IPS-11a (cell line): ENCODE results near the gene LGR6.
"Not testable (repeated sequence)": the region's sequence is repeated elsewhere in the genome, so short reads cannot be mapped to it uniquely, and the experiment has no call there.

ENCODE experiments used
- H3K4me3 ChIP-seq: one replicate; pipeline ENCODE4 v1.5.1; 2013; ENCODE audit warnings: low read depth, low read length, control low read depth

LGR6 gene

DNA sequence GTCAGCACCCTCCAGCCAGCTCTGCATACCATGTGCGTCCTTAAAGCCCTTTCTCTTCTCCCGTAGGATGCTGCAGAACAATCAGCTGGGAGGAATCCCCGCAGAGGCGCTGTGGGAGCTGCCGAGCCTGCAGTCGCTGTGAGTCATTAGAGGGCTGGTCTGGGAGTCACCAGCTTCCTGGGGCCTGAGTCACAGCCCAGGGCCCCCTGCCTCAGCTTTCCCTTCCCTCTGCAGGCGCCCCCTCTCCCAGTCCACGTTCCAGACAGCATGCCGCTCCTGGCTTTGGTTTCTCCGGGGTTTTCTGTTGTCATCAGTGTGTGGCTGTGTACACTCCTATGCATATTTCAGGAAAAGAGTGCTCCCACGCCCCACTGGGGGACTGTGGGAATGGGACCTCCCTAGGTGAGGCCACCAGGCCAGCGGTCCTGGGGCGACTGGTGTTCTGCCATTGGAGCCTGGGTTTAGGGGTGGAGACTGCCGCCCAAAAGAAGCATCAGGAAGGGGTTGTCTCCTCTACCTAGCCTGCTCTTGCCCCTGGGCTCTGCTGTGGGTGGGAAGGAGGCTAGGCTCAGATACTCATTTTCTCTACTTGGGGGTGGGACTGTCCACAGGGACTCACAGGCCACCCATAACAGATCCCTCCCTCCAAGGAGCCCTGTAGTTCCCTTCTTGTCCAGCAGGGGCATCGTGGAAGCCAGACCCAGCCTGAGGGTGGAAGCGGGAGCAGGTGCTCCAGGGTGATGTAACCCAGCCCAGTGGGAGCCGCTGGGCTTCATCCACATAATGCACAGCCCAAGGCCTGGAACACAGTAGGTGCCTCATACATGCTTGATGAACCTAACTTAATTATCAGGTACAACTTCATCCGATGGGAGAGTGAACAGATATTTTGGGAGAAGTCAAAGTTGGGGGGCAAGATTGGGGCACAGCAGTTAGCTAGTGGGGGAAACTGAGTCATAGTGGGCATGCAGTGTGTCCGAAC lies 42.5 kb downstream of the LGR6 start:
- H3K4me3 ChIP-seq = no peak overlapping the region

DNA sequence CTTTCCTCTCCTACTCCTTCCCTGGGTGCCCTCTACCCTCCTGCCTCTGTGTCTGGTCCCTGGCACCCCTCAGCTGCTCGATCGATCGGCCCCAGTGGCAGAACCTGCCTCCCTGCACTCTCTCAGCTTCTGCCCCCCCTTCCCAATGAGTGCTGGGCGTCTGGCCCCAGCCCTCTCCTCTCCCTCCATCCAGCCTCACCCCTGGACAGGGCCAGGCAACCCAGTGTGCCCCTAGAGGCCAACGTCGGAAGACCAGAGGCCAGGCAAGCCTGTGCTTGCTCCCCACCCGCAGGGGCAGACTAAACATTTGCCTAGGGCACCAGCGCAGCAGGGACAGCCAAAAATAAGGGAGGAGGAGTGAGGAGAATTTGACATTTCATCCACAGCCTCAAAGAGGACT lies 43.5 kb downstream of the LGR6 start:
- H3K4me3 ChIP-seq = no peak overlapping the region

DNA sequence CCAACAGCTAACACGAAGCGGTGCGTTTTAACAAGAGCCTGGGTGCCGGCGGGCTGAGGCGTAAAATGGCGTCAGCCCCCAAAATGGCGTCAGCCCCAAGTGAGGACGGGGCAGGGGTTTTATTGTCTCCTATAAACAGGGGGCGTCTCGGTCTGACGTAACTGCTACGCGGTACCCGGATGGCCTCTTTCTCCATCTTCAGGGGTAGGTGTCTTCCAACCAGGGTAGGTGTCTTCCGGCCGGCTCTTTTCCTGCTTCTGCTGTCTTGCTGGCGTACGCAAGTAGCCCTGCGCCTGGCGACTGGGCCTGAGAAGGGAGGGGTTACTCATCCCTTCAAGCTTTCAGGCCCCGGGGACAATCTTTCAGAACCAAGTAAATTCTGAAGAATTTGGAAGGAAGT lies 45.3 kb downstream of the LGR6 start:
- no peak overlapping the region for H3K4me3 ChIP-seq

GRCh38 chr1:202240226-202240625 lies 46.6 kb downstream of the LGR6 start:
- not testable (repeated sequence) for H3K4me3 ChIP-seq

DNA sequence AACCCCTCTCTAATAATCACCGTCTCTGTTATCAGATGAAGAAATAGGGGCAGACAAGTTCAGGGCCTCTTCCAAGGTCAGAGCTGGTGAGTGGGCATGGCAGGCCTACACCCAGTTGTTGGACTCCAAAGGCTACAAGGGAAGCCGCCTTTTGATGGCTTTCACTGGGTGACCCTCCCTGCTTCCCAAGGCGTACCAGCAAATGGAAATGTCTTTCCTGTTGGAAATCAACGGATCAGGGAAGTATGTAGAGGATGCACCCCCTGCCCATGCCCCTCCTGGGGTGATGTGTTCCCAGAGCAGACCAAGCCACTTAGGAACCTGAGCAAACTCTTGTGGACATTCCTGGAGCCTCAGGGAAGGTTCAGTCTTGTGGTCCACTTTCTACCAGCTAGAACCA lies 47.4 kb downstream of the LGR6 start:
- no peak overlapping the region for H3K4me3 ChIP-seq

- H3K4me3 ChIP-seq = no peak overlapping the region
Observed at GRCh38 chr1:202241376-202242079, 47.9 kb downstream of the LGR6 start.

DNA sequence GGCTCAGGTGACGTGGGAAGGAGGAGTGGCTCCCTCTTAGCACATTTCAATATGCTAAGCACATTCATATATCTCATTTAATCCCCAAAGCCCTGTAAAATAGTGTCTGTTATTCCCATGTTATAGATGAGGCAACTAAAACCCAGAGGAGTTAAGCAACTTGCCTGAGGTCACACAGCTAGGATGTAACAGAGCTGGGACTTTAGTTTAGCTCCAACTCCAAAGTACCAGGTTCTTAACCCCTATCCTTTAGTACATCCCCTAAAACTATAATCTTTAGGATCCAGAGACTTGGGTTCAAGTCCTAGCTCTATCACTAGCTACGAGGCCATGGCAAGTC lies 48.5 kb downstream of the LGR6 start:
- no peak overlapping the region for H3K4me3 ChIP-seq

DNA sequence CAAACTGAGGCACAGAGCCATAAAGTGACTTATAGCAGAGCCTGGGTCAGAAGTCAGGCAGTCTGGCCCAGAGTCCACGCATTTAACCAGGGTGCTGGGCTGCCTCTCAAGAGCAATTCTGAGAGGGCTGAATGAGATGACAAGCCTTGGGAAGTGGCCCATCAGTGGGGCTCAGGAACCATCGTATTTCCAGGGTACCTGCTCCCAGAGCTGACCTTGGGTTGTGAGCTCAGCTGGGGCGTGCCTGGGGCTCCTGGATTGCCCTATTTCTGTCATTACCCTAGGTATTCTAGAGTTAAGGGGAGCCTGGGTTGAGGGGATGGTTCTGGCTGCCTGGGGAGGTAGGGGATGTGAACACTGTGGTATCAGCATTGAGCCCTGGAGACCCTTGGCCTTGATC lies 49.4 kb downstream of the LGR6 start:
- no peak overlapping the region for H3K4me3 ChIP-seq

DNA sequence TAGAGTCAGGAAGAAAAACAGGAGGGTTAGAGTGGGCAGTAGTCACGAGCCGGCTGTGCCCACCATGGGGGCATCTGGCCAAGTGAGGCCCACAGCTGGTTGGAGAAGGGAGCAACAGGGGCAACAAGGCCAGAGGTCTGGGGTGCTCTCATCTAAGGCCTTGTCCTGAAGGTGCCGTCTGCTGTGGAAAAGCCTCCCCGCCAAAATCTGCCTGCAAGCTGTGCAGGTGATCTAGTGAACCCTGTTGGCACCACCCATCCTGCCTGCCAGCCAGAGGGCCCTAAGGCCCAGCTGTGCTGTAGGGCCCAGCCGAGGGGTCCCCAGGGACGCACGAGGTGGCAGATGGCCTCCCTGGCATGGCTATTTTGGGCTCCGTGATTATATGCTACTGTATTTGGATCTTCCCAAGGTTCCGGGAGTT lies 51.3 kb downstream of the LGR6 start:
- no peak overlapping the region for H3K4me3 ChIP-seq

DNA sequence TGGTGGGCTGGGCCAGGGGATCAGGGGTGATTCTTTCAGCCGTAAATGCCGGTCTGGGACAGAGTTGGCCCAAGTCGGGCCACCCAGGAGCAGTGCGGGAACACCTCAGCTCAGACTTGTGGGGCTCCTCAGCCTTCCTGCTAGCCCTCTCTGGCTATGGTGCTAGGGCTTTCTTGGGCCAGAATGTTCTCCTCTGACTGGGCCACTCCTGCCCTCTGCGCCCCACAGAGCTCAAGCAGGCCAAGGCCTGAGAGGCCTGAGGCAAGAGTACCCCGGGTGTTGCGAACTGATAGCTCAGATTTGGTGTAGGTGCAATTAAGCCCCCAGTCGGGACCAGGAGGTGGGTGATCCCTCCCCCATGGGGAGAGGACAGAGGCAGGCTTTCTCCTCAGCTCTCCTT lies 51.8 kb downstream of the LGR6 start:
- no peak overlapping the region for H3K4me3 ChIP-seq

- H3K4me3 ChIP-seq = no peak overlapping the region
Observed at GRCh38 chr1:202247104-202247503, 53.5 kb downstream of the LGR6 start.

GRCh38 chr1:202247837-202248795 lies 54.5 kb downstream of the LGR6 start:
- no peak overlapping the region for H3K4me3 ChIP-seq

DNA sequence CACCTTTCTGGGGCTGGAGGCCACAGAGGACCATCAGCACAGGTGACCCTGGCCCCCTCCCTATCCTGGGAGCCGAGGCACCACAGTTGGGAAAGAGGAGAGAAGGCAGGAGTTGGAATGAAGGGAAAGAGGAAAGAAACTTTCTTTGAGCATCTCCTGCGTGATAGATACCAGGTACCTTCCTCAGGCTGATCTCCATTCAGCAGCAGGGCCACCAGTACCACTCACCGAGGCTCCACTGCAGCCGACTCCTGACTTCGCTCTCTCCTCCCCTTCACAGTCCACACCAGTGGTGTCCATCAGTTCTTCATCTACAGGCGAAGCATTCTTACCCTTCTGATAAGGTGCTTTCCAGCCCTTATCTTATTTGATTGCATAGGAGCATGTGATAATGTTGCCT lies 55.3 kb downstream of the LGR6 start:
- H3K4me3 ChIP-seq = no peak overlapping the region

GRCh38 chr1:202249436-202249835 lies 55.8 kb downstream of the LGR6 start:
- H3K4me3 ChIP-seq = no peak overlapping the region

GRCh38 chr1:202249846-202250245 lies 56.2 kb downstream of the LGR6 start:
- no peak overlapping the region for H3K4me3 ChIP-seq

DNA sequence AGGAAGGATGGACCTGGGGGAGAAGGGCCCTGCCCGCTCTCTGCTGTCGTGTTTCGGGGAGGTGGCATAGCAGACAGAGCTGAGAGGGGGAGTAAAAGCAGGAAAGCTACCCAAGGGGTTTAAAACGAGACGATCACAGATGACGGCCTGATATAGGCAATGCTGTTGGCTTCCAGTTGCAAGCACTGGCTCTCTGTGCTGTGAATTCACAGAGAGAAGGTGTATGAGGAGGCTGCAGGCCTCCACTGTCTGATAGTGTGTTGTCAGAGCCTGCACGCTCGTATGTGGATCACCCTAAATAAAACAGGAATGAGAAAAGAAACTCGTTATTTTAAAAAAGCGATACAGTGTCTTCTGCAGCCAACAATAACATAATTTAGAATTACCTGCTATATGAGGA lies 57.4 kb downstream of the LGR6 start:
- no peak overlapping the region for H3K4me3 ChIP-seq

DNA sequence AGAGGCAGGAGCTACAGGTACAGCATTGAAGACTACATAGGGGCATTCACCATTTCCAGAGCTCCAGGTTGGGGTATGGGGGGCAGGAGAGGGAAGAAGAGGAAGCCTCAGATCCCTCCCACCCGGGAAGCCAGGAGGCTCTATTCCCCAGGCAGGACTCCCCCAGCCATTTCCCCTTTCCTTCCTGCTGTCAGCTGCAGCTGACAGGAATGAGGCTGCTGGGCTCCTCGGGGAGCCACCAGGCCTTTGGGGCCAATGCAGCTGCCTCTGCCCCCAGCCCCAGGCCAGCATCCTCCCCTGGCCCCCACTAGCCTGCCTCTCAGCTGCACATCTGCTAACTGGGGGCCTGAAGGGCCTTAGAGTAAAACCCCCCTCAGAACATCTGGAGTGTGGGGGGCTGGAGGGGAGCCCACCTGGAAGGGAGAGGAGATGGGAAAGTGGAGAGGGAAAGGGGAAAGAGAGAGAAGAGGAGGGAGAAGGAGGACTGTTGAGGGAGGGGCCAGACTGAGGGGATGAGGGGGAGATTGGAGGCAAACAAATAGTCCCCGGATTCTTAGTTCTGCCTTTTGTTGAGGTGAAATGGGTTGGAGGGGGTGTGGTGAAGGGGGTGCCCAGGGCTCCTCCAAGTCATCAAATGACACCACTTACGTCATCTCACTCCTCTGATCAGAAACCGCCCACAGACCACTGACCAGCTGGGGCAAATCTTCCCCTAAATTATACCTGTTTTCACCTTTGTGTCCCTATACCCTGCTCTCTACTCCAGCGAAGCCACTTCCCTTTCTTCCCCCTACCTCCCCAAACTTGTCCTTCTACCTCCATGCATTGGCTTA lies 58.0 kb downstream of the LGR6 start:
- no peak overlapping the region for H3K4me3 ChIP-seq

GRCh38 chr1:202252271-202252670 lies 58.7 kb downstream of the LGR6 start:
- no peak overlapping the region for H3K4me3 ChIP-seq

DNA sequence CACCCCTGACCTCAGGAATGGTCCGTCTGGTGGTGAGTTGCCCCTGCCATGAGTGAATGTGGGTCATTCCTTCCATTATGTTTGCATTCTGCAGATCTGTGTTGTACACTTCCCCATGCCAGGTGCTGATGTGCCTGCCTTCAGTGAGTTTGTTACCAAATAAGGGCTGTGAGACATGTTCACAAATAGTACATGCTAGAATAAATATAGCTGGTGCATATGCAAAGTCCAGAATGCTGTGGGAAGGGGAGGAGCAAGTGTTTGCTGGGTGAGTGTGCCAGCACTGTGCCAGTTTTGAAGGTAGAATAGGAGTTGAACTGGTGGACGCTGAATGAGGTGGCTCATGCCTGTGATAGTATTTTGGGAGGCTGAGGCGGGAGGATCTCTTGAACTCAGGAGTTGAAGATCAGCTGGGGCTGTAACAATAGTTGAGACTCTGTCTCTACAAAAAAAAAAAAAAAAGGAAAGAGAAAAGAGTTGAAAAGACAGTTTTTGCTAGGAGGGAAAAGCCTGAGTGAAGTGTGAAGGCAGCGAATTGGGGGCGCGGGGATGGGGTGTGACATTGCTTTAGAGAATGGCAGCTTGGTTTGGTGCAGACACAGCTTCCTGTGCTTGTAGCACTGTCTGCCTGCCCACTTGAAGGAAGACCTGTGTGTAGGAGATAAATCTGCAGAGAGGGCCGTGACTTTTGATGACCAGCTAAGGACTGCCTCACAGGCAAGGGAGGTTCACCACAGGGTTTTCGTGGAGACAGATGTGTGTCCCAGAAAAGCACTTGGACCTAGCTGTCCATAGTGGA lies 61.1 kb downstream of the LGR6 start:
- no peak overlapping the region for H3K4me3 ChIP-seq
